H54 (cell line): ENCODE measurements around the gene KCNK5.

Source experiments
- DNase-seq: peaks from one replicate; pipeline ENCODE4 v3.0.0; 2011; ENCODE audit warnings: low spot score, mixed read lengths; ENCODE audit not compliant: insufficient read length
- FAIRE-seq: peaks from 3 replicates; lab custom pipeline; 2011; peaks lifted over from hg19 to GRCh38; lab: Jason Lieb, UNC
- POLR2A ChIP-seq: IDR thresholded peaks from 2 replicates; pipeline ENCODE4 v1.6.1; 2011; ENCODE audit warnings: low read depth, mild to moderate bottlenecking, low read length

Gene KCNK5

GRCh38 chr6:39204160-39204495 is 25.1 kb downstream of the KCNK5 start:
- FAIRE-seq (no peak), DNase-seq (no peak)
- TF ChIP-seq POLR2A = no peak

- no peak for TF ChIP-seq POLR2A
- FAIRE-seq (no peak), DNase-seq (peak; percentile 34)
Measured at GRCh38 chr6:39203436-39204159, 25.7 kb downstream of the KCNK5 start.

GRCh38 chr6:39202166-39202565 is 27.1 kb downstream of the KCNK5 start:
- no peak for FAIRE-seq
- no peak for TF ChIP-seq POLR2A

DNA sequence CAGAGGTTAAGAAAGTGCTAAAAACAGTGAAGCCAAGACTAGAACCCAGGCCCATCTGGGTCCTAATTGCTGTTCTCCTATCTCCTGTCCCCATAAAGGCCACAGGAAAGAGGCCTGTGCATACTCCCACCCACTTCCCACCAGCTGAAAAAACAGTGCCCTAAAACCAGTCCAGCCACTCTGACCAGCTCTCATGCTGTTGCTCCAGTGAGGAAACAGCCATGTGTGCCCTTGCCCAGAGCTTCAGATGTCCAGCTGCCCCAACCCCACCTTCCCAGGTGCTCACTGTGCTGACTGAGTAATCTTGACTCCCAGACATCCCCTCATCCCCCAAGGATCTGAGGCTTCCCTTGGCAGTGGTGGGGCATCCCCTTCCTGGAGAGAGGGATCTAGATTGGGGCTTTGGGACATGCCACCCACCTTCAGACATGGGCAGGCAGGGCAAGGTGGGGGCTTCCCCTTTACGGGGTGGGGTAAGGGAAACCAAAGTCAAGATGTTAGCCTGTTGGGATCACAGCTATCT is 28.7 kb downstream of the KCNK5 start:
- DNase-seq (no peak), FAIRE-seq (no peak)
- TF ChIP-seq POLR2A = no peak

More at GRCh38 chr6:39202166-39202565, 27.1 kb downstream of the KCNK5 start:
- no peak for DNase-seq

- TF ChIP-seq POLR2A = no peak
- no peak for FAIRE-seq
Measured at GRCh38 chr6:39199976-39200375, 29.3 kb downstream of the KCNK5 start.

DNA sequence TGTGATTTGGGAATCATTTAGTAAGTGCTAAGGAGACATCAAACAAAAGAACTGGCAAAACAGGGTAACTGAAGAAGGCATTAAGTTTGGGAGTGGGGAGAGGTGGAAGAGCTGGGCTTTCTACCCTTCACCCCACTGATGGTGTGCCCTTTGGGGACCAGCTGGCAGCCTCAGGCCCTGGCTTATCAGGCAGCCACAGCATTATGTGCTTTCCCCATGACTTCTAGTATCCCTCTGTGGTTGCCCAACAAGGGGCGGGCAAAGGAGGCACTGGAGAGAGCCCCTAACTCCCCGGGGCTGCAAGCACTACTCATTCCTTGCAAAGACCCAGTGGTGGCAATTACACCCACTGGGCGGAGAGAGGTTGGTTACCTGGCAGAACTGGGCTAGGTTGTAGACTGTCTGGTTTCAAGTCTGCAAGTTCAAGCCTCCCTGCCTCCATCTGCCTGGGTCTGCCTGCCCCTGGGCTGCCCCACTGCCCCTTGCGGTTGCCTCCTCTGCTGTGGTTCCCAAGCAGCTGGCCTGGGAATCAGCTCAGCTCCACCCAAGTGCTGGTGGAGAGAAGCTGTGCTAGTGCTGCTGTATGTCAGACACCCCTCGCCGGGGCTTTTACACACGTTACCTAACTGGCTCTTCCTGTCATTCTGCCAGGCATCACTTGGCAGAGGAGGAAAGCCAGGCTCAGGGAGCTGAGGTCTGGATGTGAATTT is 29.9 kb downstream of the KCNK5 start:
- DNase-seq (no peak), FAIRE-seq (no peak)
- TF ChIP-seq POLR2A = no peak

More at GRCh38 chr6:39199976-39200375, 29.3 kb downstream of the KCNK5 start:
- no peak for DNase-seq

DNA sequence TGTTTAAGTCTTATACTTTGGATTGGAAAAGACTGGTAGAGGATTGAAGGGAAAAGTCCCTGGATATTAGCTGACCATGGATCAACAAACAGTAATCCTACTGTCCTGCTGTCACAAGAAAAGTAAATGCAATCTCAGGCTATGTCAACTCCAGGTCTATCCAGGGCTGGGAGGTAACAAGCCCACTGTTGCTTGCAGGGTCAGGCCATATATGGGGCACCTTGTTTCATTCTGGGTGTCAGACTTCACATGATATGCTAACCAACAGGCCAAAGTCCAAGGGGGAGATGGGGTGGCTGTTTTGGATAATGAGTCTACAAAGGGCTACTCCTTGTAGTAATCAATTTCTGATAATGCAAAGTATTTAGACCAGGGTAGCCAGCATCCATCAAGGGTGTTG is 30.7 kb downstream of the KCNK5 start:
- FAIRE-seq (no peak), DNase-seq (no peak)
- no peak for TF ChIP-seq POLR2A

DNA sequence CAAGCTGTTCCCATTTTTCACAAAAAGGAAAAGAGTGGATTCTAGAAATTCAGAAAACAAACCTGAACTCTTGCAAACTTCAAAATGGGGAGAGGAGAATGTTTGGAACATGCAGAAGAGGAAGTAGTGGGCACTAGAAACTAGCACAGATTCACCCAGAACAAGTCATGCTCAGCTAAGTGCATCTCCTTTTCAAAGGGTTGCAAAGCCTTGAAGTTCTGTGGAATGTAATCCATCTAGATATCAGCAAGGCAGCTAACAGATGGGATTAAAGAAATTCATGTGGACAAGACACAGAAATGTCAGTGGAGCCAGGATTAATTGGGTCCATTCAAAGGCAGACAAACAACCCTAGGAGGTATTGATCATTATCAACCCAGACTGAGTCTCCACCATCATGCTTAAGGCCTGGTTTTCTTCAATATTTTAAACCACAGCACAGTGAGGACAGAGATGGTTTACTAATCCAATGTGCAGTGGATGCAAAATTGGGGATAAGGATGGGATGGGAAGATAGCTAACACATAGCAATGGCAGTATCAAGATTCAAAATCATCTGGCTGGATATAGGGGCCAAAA is 31.3 kb downstream of the KCNK5 start:
- no peak for FAIRE-seq
- no peak for TF ChIP-seq POLR2A
- no peak for DNase-seq

DNA sequence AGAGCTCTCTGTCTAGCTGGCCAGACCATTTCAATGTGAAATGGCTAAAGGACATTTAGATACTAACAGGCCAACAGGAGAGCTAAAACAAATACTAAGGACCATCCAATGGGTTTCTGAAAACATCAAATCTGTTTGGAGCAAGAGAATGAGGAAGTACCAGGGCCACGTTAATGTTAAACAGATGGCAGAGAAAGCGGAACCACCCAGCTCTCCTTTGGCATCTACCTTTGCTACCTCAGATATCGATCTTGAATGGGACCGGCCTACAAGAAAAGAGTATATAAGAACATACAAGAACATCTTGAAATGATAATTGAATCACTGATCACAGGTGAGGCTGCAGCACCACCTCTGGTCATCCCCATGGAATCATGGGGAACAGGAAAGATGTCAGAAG is 31.8 kb downstream of the KCNK5 start:
- DNase-seq = no peak
- FAIRE-seq = no peak
- TF ChIP-seq POLR2A = no peak

- FAIRE-seq = no peak
- no peak for DNase-seq
- TF ChIP-seq POLR2A = no peak
Measured at GRCh38 chr6:39196673-39197091, 32.6 kb downstream of the KCNK5 start.

- no peak for TF ChIP-seq POLR2A
- FAIRE-seq (no peak), DNase-seq (no peak)
Measured at GRCh38 chr6:39195792-39196385, 33.4 kb downstream of the KCNK5 start.

DNA sequence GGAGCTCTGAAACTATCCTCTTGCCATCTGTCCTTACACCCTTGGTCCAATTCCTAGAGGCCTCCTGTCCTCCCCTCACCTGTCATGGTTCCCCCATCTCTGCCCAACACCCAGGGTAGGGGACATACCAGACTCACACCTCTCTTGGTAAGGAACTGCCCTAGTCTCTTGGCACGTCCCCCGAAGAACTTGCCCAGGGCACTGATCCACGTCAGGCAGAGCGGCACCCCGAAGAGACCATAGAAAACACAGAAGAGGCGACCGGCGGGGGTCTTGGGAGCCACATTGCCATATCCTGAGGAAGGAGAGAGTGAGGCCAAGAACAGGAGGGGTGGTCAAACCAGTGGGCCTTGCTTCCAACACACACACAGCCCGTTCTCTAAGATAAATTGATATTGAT is 34.8 kb downstream of the KCNK5 start:
- DNase-seq = no peak
- no peak for FAIRE-seq
- no peak for TF ChIP-seq POLR2A

DNA sequence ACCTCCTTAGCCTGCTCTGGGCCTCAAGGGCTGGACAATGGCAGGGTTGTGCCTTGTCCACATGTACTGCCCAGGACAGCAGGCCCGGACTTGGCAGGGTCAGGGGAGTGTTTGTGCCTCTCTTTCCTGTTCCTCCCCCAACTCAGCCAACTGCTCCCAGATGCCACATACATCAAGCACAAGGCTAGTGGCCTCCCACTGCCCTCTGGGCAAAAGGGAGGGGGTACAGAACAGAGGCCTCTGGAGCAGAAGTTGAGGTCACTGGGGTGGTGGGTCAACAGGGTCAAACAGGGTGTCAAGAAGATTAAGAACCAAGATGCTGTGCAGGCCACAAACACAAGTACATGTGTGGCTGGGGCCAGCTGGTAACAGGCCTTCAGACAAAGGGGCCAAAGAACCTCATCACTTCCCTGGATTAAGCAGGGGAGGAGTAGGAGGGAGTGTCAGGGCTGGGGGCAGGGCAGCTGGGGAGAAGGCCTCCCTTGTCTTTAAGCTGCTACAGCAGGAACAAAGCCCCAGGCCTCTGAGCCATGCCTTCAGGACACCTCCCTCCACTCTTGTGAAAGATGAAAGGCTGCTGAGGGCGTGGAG is 36.0 kb downstream of the KCNK5 start:
- no peak for TF ChIP-seq POLR2A
- DNase-seq = no peak
- no peak for FAIRE-seq
